ENCODE results near the gene SAP30BP. TPM values are rescaled to one million over a fixed set of nuclear protein-coding genes. Genes with fewer than 3 reads are reported as not detected.

SAP30BP gene
- total RNA-seq, 5 donors from 2014 or later (not counting 1 experiment from before 2014, with no cell fraction given), result 124 to 191 (median 128) TPM

DNA sequence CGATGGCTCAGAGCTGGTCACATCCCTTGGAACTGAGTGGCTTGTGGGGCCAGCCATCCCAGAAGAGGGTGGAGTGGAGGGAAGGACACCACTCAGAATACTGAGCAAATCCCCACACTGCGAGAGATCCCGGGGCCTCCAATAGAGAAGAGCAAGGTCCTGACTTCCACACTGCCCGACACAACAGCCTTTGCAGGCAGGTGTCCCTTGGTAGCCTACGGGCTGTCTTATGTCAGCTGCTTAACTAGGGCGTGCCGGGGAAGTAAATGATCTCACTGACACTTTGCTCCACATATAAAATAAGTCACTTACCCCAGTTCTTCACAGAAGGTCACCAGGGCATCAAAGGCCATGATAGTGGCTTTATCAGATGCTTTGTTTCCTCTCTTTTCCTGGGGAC, 16.3 kb upstream of the SAP30BP start:
- no peak for DNase-seq
- POLR2A ChIA-PET, result no interaction called here
- Histone ChIP-seq H3K4me3 (ENCODE audit: control insufficient read depth in 1 of 2, extremely low read depth in 1 of 2, low read length in 1 of 2) (no peak overlapping the region), H3K27me3 (replicated peaks in 1 of 2; ENCODE audit: control insufficient read depth in 2 of 2, extremely low read depth in 1 of 2, insufficient read depth in 2 of 2, low read length in 1 of 2) (no peaks in the 10 kb centered on the region), H3K4me1 (ENCODE audit: control insufficient read depth in 1 of 2, extremely low read depth in 1 of 2, insufficient read depth in 2 of 2, low read length in 2 of 2) (peaks cover 0 to 9% of the 10 kb centered on the region in 2 experiments), H3K9me3 (no peaks in the 10 kb centered on the region), H3K36me3 (ENCODE audit: control insufficient read depth in 2 of 2, extremely low read depth in 1 of 2, insufficient read depth in 1 of 2, low read length in 1 of 2) (peaks cover 16 to 40% of the 10 kb centered on the region in 2 donors), H3K27ac (ENCODE audit: low read length) (no peak overlapping the region)
- ATAC-seq (replicated peaks in 1 of 4), result no peak
- H3K9me3 Mint-ChIP-seq, result no peaks in the 10 kb centered on the region
- no peak overlapping the region for H3K27ac Mint-ChIP-seq
- H3K4me3 Mint-ChIP-seq, result no peak overlapping the region
- CTCF ChIA-PET, result no interaction called here
- H3K27me3 Mint-ChIP-seq, result no peaks in the 10 kb centered on the region
- H3K4me1 Mint-ChIP-seq, result peaks cover 8 to 17% (median 11%) of the 10 kb centered on the region in 3 donors
- 100% methylated on average over 6 of the region's 7 CpGs for WGBS (ENCODE audit: insufficient coverage)
- H3K36me3 Mint-ChIP-seq, result peaks cover 42% of the 10 kb centered on the region

DNA sequence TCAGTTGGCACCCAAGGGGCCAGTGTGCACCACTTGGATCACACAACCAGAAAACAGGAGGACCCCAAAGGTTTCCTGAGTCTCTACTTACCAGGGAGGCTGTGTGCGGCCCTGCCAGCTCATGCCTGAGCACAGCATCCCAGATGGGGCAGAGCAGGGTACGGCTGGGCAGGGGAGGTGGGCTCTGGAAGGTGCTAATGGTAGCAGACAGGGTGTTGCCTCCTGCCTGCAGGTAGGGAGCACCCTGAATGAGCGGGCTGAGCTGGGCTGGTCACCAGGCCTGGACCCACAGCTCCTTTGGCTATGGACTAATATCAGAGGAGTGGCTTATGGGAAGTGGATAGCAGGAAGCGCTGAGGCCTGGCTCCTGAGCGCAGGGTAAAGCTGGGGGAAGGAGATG, 14.8 kb upstream of the SAP30BP start:
- Histone ChIP-seq H3K9me3 (no peaks in the 10 kb centered on the region), H3K36me3 (ENCODE audit: control insufficient read depth in 2 of 2, extremely low read depth in 1 of 2, insufficient read depth in 1 of 2, low read length in 1 of 2) (peaks cover 14 to 48% of the 10 kb centered on the region in 2 donors), H3K27me3 (replicated peaks in 1 of 2; ENCODE audit: control insufficient read depth in 2 of 2, extremely low read depth in 1 of 2, insufficient read depth in 2 of 2, low read length in 1 of 2) (no peaks in the 10 kb centered on the region), H3K27ac (ENCODE audit: low read length) (no peak overlapping the region), H3K4me3 (ENCODE audit: control insufficient read depth in 1 of 2, extremely low read depth in 1 of 2, low read length in 1 of 2) (no peak overlapping the region), H3K4me1 (ENCODE audit: control insufficient read depth in 1 of 2, extremely low read depth in 1 of 2, insufficient read depth in 2 of 2, low read length in 2 of 2) (no peaks in the 10 kb centered on the region)
- no peak for ATAC-seq (replicated peaks in 1 of 4)
- WGBS (ENCODE audit: insufficient coverage), result 91% methylated on average over 3 of the region's 5 CpGs
- no peak overlapping the region for H3K27ac Mint-ChIP-seq
- no peaks in the 10 kb centered on the region for H3K9me3 Mint-ChIP-seq
- peaks cover 4 to 7% (median 6%) of the 10 kb centered on the region in 3 donors for H3K4me1 Mint-ChIP-seq
- H3K4me3 Mint-ChIP-seq, result no peak overlapping the region
- peaks cover 44% of the 10 kb centered on the region for H3K36me3 Mint-ChIP-seq
- POLR2A ChIA-PET, result interaction anchor here in 1 of 2 donors (0.6 kb wide), 2 partner anchors 11 to 213 kb away, joined by 3 to 8 read pairs; no protein-coding TSS in a partner anchor
- DNase-seq, result no peak
- CTCF ChIA-PET, result interaction anchor here in 1 of 2 donors (0.6 to 1.2 kb wide), 2 partner anchors 18 to 961 kb away, joined by 3 to 4 read pairs; no protein-coding TSS in a partner anchor
- H3K27me3 Mint-ChIP-seq, result no peaks in the 10 kb centered on the region

DNA sequence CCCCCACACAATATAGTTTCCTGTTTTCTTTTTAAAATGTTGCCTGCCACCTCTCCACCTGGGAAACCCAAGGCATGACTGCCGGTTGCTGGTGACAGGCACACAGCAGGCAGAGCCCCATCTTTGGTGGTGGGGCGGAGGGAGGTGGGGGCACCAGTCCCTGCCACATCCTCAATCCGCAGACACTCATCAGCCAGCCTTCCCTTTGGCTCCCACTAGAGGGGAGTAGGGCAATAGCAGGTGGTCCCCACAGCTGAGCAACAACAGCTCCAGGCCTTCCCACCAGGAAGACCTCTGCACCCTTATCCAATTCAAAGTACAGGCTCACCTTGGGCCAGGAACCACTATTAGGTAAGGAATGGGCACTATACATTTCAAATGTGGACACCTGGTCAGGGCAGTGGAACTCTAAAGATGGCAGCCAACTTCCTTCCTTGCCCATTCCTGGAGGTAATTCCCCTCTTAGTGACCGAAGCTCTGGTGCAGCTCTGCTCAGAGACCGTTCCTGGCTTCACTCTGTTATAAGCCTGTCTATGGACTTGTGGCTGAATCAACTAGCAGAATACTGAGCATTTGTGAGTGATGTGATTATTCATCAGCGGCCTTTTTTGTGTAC, 14.1 kb upstream of the SAP30BP start:
- ChIA-PET POLR2A (no interaction called here), CTCF (interaction anchor here in 1 of 2 donors (1.2 kb wide), 1 partner anchor 8 kb away, joined by 3 read pairs; no protein-coding TSS in a partner anchor)
- H3K4me1 Mint-ChIP-seq, result peaks cover 4 to 7% (median 6%) of the 10 kb centered on the region in 3 donors
- no peaks in the 10 kb centered on the region for H3K9me3 Mint-ChIP-seq
- Histone ChIP-seq H3K9me3 (no peaks in the 10 kb centered on the region), H3K36me3 (ENCODE audit: control insufficient read depth in 2 of 2, extremely low read depth in 1 of 2, insufficient read depth in 1 of 2, low read length in 1 of 2) (peaks cover 16 to 50% of the 10 kb centered on the region in 2 donors), H3K27me3 (replicated peaks in 1 of 2; ENCODE audit: control insufficient read depth in 2 of 2, extremely low read depth in 1 of 2, insufficient read depth in 2 of 2, low read length in 1 of 2) (no peaks in the 10 kb centered on the region), H3K4me1 (ENCODE audit: control insufficient read depth in 1 of 2, extremely low read depth in 1 of 2, insufficient read depth in 2 of 2, low read length in 2 of 2) (no peaks in the 10 kb centered on the region), H3K4me3 (ENCODE audit: control insufficient read depth in 1 of 2, extremely low read depth in 1 of 2, low read length in 1 of 2) (no peak overlapping the region), H3K27ac (ENCODE audit: low read length) (no peak overlapping the region)
- H3K27ac Mint-ChIP-seq, result peak overlapping the region in 1 of 2 donors; percentile 57
- no peaks in the 10 kb centered on the region for H3K27me3 Mint-ChIP-seq
- WGBS (ENCODE audit: insufficient coverage), result no CpG with 5 or more reads among the region's 6 CpGs
- no peak overlapping the region for H3K4me3 Mint-ChIP-seq
- H3K36me3 Mint-ChIP-seq, result peaks cover 37% of the 10 kb centered on the region
- ATAC-seq (replicated peaks in 1 of 4) (peak; percentile 60 to 75 (median 68)), DNase-seq (peak in 18 of 35 experiments; percentile 14 to 53 (median 18))

DNA sequence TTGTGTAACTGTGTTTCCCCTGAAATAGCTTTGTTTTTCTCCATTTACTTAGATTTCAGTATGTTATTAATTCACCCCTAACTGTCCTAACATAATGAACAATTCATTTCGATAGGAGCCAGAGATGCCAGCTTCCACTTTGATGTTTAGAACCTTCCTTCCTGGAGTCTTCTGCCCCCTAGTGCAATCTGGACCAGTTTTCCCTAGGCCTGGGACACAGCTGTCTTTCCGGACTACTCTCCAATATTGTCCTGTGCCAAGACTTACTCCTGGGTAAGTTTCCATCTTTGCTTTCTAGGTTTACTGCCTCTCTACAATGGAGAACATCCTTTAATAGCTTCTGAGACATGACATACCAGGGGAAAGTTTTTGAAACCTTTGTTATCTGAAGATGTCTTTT, 13.0 kb upstream of the SAP30BP start:
- Mint-ChIP-seq H3K9me3 (no peaks in the 10 kb centered on the region), H3K4me1 (peaks cover 4 to 7% (median 6%) of the 10 kb centered on the region in 3 donors), H3K36me3 (peaks cover 33% of the 10 kb centered on the region), H3K27me3 (no peaks in the 10 kb centered on the region), H3K27ac (no peak overlapping the region), H3K4me3 (no peak overlapping the region)
- POLR2A ChIA-PET, result no interaction called here
- H3K9me3 ChIP-seq, result no peaks in the 10 kb centered on the region
- no peak overlapping the region for H3K4me3 ChIP-seq (ENCODE audit: control insufficient read depth in 1 of 2, extremely low read depth in 1 of 2, low read length in 1 of 2)
- no peaks in the 10 kb centered on the region for H3K27me3 ChIP-seq (replicated peaks in 1 of 2; ENCODE audit: control insufficient read depth in 2 of 2, extremely low read depth in 1 of 2, insufficient read depth in 2 of 2, low read length in 1 of 2)
- CTCF ChIA-PET, result interaction anchor here (0.5 to 1.2 kb wide), 2 partner anchors 9 to 241 kb away, joined by 3 read pairs; no protein-coding TSS in a partner anchor
- WGBS (ENCODE audit: insufficient coverage), result 60% methylated on average over 1 of the region's 2 CpGs
- H3K27ac ChIP-seq (ENCODE audit: low read length), result no peak overlapping the region
- ATAC-seq (replicated peaks in 1 of 4), result no peak
- H3K4me1 ChIP-seq (ENCODE audit: control insufficient read depth in 1 of 2, extremely low read depth in 1 of 2, insufficient read depth in 2 of 2, low read length in 2 of 2), result no peaks in the 10 kb centered on the region
- DNase-seq, result no peak
- H3K36me3 ChIP-seq (ENCODE audit: control insufficient read depth in 2 of 2, extremely low read depth in 1 of 2, insufficient read depth in 1 of 2, low read length in 1 of 2), result peaks cover 19 to 46% of the 10 kb centered on the region in 2 donors

DNA sequence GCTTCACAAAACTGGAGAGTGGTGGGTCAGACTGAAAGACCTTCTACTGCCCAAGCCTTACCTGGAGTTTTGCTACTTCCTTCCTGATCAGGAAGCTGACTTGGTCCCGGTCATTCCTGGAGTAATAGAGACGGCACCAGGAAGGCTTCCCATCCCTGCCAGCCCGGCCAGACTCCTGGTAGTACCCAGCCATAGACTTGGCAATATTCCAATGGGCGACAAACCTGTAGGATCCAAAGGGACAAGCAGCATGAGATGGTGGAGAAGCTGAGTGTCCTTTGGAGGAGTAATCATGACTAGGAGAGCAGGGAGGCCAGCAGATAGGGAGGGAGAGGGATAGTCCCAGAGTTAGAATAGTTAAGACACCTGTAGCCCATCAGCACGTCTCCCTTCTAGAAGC, 8.9 kb upstream of the SAP30BP start:
- DNase-seq (no peak), ATAC-seq (replicated peaks in 1 of 4) (no peak)
- Histone ChIP-seq H3K9me3 (no peaks in the 10 kb centered on the region), H3K4me3 (ENCODE audit: control insufficient read depth in 1 of 2, extremely low read depth in 1 of 2, low read length in 1 of 2) (no peak overlapping the region), H3K4me1 (ENCODE audit: control insufficient read depth in 1 of 2, extremely low read depth in 1 of 2, insufficient read depth in 2 of 2, low read length in 2 of 2) (no peaks in the 10 kb centered on the region), H3K36me3 (ENCODE audit: control insufficient read depth in 2 of 2, extremely low read depth in 1 of 2, insufficient read depth in 1 of 2, low read length in 1 of 2) (peaks cover 16 to 53% of the 10 kb centered on the region in 2 donors), H3K27ac (ENCODE audit: low read length) (no peak overlapping the region), H3K27me3 (replicated peaks in 1 of 2; ENCODE audit: control insufficient read depth in 2 of 2, extremely low read depth in 1 of 2, insufficient read depth in 2 of 2, low read length in 1 of 2) (no peaks in the 10 kb centered on the region)
- Mint-ChIP-seq H3K27me3 (no peaks in the 10 kb centered on the region), H3K9me3 (no peaks in the 10 kb centered on the region), H3K27ac (no peak overlapping the region), H3K4me3 (no peak overlapping the region), H3K4me1 (peaks cover 0 to under 1% (median 0%) of the 10 kb centered on the region in 3 donors), H3K36me3 (peaks cover 30% of the 10 kb centered on the region)
- ChIA-PET CTCF (interaction anchor here in 1 of 2 donors (1.0 kb wide), 1 partner anchor 17 kb away, joined by 3 read pairs; no protein-coding TSS in a partner anchor), POLR2A (interaction anchor here in 1 of 2 donors (0.6 to 0.7 kb wide), 2 partner anchors 57 to 107 kb away, joined by 3 to 4 read pairs; no protein-coding TSS in a partner anchor)
- WGBS (ENCODE audit: insufficient coverage), result 87% methylated on average over 3 of the region's 5 CpGs

DNA sequence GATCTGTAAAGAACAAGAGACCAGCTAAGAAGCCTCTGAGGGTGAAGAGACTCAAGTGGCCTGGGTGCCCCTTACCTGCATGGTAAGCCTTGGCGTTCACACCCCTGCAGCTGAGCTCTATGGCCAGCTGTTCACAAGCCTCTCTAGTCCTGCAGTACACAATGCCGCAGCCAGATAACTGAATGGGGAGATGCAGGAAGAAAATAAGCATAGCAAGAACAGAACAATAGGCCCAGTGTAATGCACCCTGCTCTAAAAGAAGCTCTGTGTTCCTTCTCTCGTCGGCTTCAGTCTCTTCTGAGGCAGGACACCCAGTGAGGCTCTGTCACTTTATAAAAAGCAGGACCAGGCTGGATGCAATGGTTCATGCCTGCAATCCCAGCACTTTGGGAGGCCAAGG, 5.6 kb upstream of the SAP30BP start:
- WGBS (ENCODE audit: insufficient coverage), result 97% methylated on average over 3 of the region's 4 CpGs
- Histone ChIP-seq H3K27me3 (replicated peaks in 1 of 2; ENCODE audit: control insufficient read depth in 2 of 2, extremely low read depth in 1 of 2, insufficient read depth in 2 of 2, low read length in 1 of 2) (no peaks in the 10 kb centered on the region), H3K36me3 (ENCODE audit: control insufficient read depth in 2 of 2, extremely low read depth in 1 of 2, insufficient read depth in 1 of 2, low read length in 1 of 2) (peaks cover 12 to 44% of the 10 kb centered on the region in 2 donors), H3K4me3 (ENCODE audit: control insufficient read depth in 1 of 2, extremely low read depth in 1 of 2, low read length in 1 of 2) (no peak overlapping the region), H3K27ac (ENCODE audit: low read length) (no peak overlapping the region), H3K9me3 (no peaks in the 10 kb centered on the region), H3K4me1 (ENCODE audit: control insufficient read depth in 1 of 2, extremely low read depth in 1 of 2, insufficient read depth in 2 of 2, low read length in 2 of 2) (peaks cover 5 to 8% of the 10 kb centered on the region in 2 experiments)
- Mint-ChIP-seq H3K9me3 (no peaks in the 10 kb centered on the region), H3K27me3 (no peaks in the 10 kb centered on the region), H3K27ac (no peak overlapping the region), H3K4me1 (peaks cover 5 to 11% (median 7%) of the 10 kb centered on the region in 3 donors), H3K36me3 (peaks cover 27% of the 10 kb centered on the region), H3K4me3 (no peak overlapping the region)
- DNase-seq (no peak), ATAC-seq (replicated peaks in 1 of 4) (no peak)
- ChIA-PET CTCF (interaction anchor here (1.5 to 2.0 kb wide), 2 partner anchors 13 to 88 kb away, joined by 3 to 4 read pairs; no protein-coding TSS in a partner anchor), POLR2A (interaction anchor here in 1 of 2 donors (0.5 kb wide), 1 partner anchor 62 kb away, joined by 3 read pairs; no protein-coding TSS in a partner anchor)

All from T-cell (primary cell).